ENCODE results near the gene FAAP24.
"Not testable (repeated sequence)": the region's sequence is repeated elsewhere in the genome, so short reads cannot be mapped to it uniquely, and the experiment has no call there.

The FAAP24 gene

GRCh38 chr19:32936065-32936464, 36.0 kb upstream of the FAAP24 start:
- no peak for DNase-seq (ENCODE audit: low spot score)
- no peak for TF ChIP-seq CTCF (IDR thresholded peaks at IDR 0.05; ENCODE audit: extremely low read depth, missing control alignments)

GRCh38 chr19:32941273-32941672, 30.8 kb upstream of the FAAP24 start:
- DNase-seq (ENCODE audit: low spot score) = not testable (repeated sequence)

GRCh38 chr19:32945260-32945659, 26.8 kb upstream of the FAAP24 start:
- no peak for DNase-seq (ENCODE audit: low spot score)
- no peak for TF ChIP-seq CTCF (IDR thresholded peaks at IDR 0.05; ENCODE audit: extremely low read depth, missing control alignments)

GRCh38 chr19:32966750-32967149, 5.3 kb upstream of the FAAP24 start:
- TF ChIP-seq CTCF (IDR thresholded peaks at IDR 0.05; ENCODE audit: extremely low read depth, missing control alignments) = no peak

GRCh38 chr19:32969549-32969948, 2.5 kb upstream of the FAAP24 start:
- no peak for TF ChIP-seq CTCF (IDR thresholded peaks at IDR 0.05; ENCODE audit: extremely low read depth, missing control alignments)
- no peak for DNase-seq (ENCODE audit: low spot score)

More at GRCh38 chr19:32966750-32967149, 5.3 kb upstream of the FAAP24 start:
- no peak for DNase-seq (ENCODE audit: low spot score)

- TF ChIP-seq CTCF (IDR thresholded peaks at IDR 0.05; ENCODE audit: extremely low read depth, missing control alignments) = no peak
- no peak for DNase-seq (ENCODE audit: low spot score)
These were observed 938 bp upstream of the FAAP24 start for GRCh38 chr19:32971012-32971595.

GRCh38 chr19:32976223-32976805, 4.3 kb downstream of the FAAP24 start:
- DNase-seq (ENCODE audit: low spot score) = peak; percentile 52
- peak; percentile 47 for TF ChIP-seq CTCF (IDR thresholded peaks at IDR 0.05; ENCODE audit: extremely low read depth, missing control alignments)

GRCh38 chr19:32977280-32977679, 5.2 kb downstream of the FAAP24 start:
- DNase-seq (ENCODE audit: low spot score) = no peak
- TF ChIP-seq CTCF (IDR thresholded peaks at IDR 0.05; ENCODE audit: extremely low read depth, missing control alignments) = no peak

- not testable (repeated sequence) for DNase-seq (ENCODE audit: low spot score)
These were observed 5.8 kb downstream of the FAAP24 start for GRCh38 chr19:32977813-32978212.

GRCh38 chr19:32979807-32980206, 7.8 kb downstream of the FAAP24 start:
- not testable (repeated sequence) for DNase-seq (ENCODE audit: low spot score)

- not testable (repeated sequence) for DNase-seq (ENCODE audit: low spot score)
These were observed 10.4 kb downstream of the FAAP24 start for GRCh38 chr19:32982488-32982887.

GRCh38 chr19:32988254-32988653, 16.2 kb downstream of the FAAP24 start:
- not testable (repeated sequence) for DNase-seq (ENCODE audit: low spot score)

Data from GM20000 (cell line).